Endothelial cell of umbilical vein (primary cell): ENCODE data around the gene ANGPTL4. TPM values are rescaled to one million over a fixed set of nuclear protein-coding genes. Genes with fewer than 3 reads are reported as not detected.

Source experiments
- BruUV-seq: library from RNA; stranded (reverse); fragments of 400-500 nt; replicated peaks from 2 replicates; lab custom pipeline; 2021; lab: Mats Ljungman, UMichigan
- CTCF ChIA-PET: fragments of 300-600, 350-600 bp; sonication (Branson Sonifier 250); formaldehyde crosslinking; loops from one replicate; lab custom pipeline; 2021; ENCODE audit warnings: antibody characterized with exemption, inconsistent platforms; lab: Charles Lee
- POLR2A ChIA-PET: fragments of 300-600, 350-600 bp; sonication (Branson Sonifier 250); formaldehyde crosslinking; loops from one replicate; lab custom pipeline; 2021; ENCODE audit warnings: antibody characterized with exemption, inconsistent platforms; lab: Charles Lee
- DNase-seq: peaks from one replicate; pipeline ENCODE4 v3.0.0-alpha.2; 2011; ENCODE audit warnings: low read depth, low spot score
- FAIRE-seq: peaks from 2 replicates; lab custom pipeline; 2011; peaks lifted over from hg19 to GRCh38; lab: Jason Lieb, UNC
- H2AFZ ChIP-seq: 2 replicates; pipeline ENCODE4 v1.6.0; 2012; ENCODE audit warnings: low read depth, low read length, control low read depth, inconsistent platforms
- H3K27ac ChIP-seq: 2 replicates; pipeline ENCODE4 v1.5.1; 2011; ENCODE audit warnings: low read depth, mild to moderate bottlenecking, control low read depth, low read length, moderate library complexity; ENCODE audit not compliant: insufficient read depth
- H3K27me3 ChIP-seq, 2 experiments: 2 replicates each; pipeline versions ENCODE4 v1.6.0 to v1.6.1; 2011; ENCODE audit warnings: low read length in 2 of 2, mixed read lengths in 1 of 2; ENCODE audit not compliant: control insufficient read depth in 2 of 2, insufficient read depth in 2 of 2
- H3K36me3 ChIP-seq, 2 experiments: 2 replicates in 1 of 2; 3 replicates in 1 of 2; pipeline ENCODE4 v1.5.1; 2011; ENCODE audit warnings: low read length in 2 of 2, mild to moderate bottlenecking in 1 of 2, moderate library complexity in 1 of 2; ENCODE audit not compliant: control insufficient read depth in 2 of 2, insufficient read depth in 2 of 2; ENCODE audit errors: extremely low read depth in 1 of 2
- H3K4me1 ChIP-seq: 3 replicates; pipeline ENCODE4 v1.5.1; 2011; ENCODE audit warnings: mild to moderate bottlenecking, low read length; ENCODE audit not compliant: control insufficient read depth, insufficient read depth; ENCODE audit errors: extremely low read depth
- H3K4me2 ChIP-seq: 2 replicates; pipeline ENCODE4 v1.6.1; 2011; ENCODE audit warnings: low read length, control low read depth, mixed read lengths; ENCODE audit not compliant: insufficient read depth
- H3K4me3 ChIP-seq, 3 experiments: fragments of 200-600 bp in 1 of 3; sonication (generic), shearing (Covaris generic) in 1 of 3; replicated peaks in 1 of 3; 2 replicates each; pipeline ENCODE4 v1.5.1; 2011 to 2016; ENCODE audit warnings: control low read depth in 3 of 3, low read length in 3 of 3, mild to moderate bottlenecking in 2 of 3, inconsistent platforms in 1 of 3, low read depth in 1 of 3, moderate library complexity in 1 of 3; ENCODE audit not compliant: insufficient read depth in 1 of 3
- H3K79me2 ChIP-seq: 2 replicates; pipeline ENCODE4 v1.6.0; 2012; ENCODE audit warnings: low read length, inconsistent platforms; ENCODE audit not compliant: control insufficient read depth, insufficient read depth
- H3K9ac ChIP-seq: replicated peaks from 2 replicates; pipeline ENCODE3; 2011; ENCODE audit warnings: low read length, control low read depth; ENCODE audit not compliant: insufficient read depth; ENCODE audit errors: extremely low read depth
- H3K9me1 ChIP-seq: replicated peaks from 3 replicates; pipeline ENCODE4 v1.6.0; 2011; ENCODE audit warnings: mild to moderate bottlenecking, low read length; ENCODE audit not compliant: control insufficient read depth, insufficient read depth; ENCODE audit errors: extremely low read depth
- H3K9me3 ChIP-seq: replicated peaks from 2 replicates; pipeline ENCODE4 v1.5.1; 2012; ENCODE audit warnings: low read length, inconsistent platforms; ENCODE audit not compliant: control insufficient read depth, insufficient read depth
- H4K20me1 ChIP-seq: replicated peaks from 2 replicates; pipeline ENCODE3; 2011; ENCODE audit warnings: mild to moderate bottlenecking, low read length; ENCODE audit not compliant: control insufficient read depth, insufficient read depth; ENCODE audit errors: extremely low read depth
- EZH2 ChIP-seq: IDR thresholded peaks from 2 replicates; pipeline ENCODE4 v1.6.1; 2012; ENCODE audit warnings: borderline replicate concordance, low read depth, mild to moderate bottlenecking, moderate library complexity, low read length, inconsistent platforms; ENCODE audit not compliant: severe bottlenecking
- FOS ChIP-seq: IDR thresholded peaks from 2 replicates; pipeline ENCODE4 v1.6.1; 2011; ENCODE audit warnings: mild to moderate bottlenecking, low read length, moderate library complexity, borderline replicate concordance; ENCODE audit not compliant: insufficient read depth
- GATA2 ChIP-seq: IDR thresholded peaks from 2 replicates; pipeline ENCODE4 v1.7.0; 2011; ENCODE audit warnings: low read depth, mild to moderate bottlenecking, moderate library complexity, mixed read lengths, low read length; ENCODE audit not compliant: insufficient read length, insufficient read depth
- JUN ChIP-seq: IDR thresholded peaks from 2 replicates; pipeline ENCODE4 v1.6.1; 2011; ENCODE audit warnings: borderline replicate concordance, low read depth; ENCODE audit not compliant: insufficient read length, insufficient read depth
- MYC ChIP-seq: IDR thresholded peaks from one replicate; pipeline ENCODE4 v1.6.1; 2011; ENCODE audit warnings: mild to moderate bottlenecking, low read depth, low read length
- POLR2A ChIP-seq: IDR thresholded peaks from 2 replicates; pipeline ENCODE4 v1.6.1; 2012; ENCODE audit warnings: low read depth, mild to moderate bottlenecking, control low read depth, low read length
- POLR2AphosphoS5 ChIP-seq: IDR thresholded peaks from 2 replicates; pipeline ENCODE4 v1.6.1; 2012; ENCODE audit warnings: low read depth, mild to moderate bottlenecking, control low read depth, low read length, moderate library complexity; ENCODE audit not compliant: insufficient read depth
- dilution Hi-C: fragments of 300-500 bp; cut with MboI; formaldehyde crosslinking; loops from one replicate; pipeline ENCODE4 v1.15.0; 2019; ENCODE audit warnings: low sequenced_read_pairs; ENCODE audit not compliant: extremely low pct_ligation_motif_present
- intact Hi-C: fragments of 100-400 bp; cut with micrococcal nuclease; formaldehyde crosslinking; loops from one replicate; pipeline ENCODE4 v1.10.0; 2022
- polyA plus RNA-seq, 4 experiments: library from polyadenylated mRNA; depleted of rRNA in 3 of 4; stranded (reverse) in 3 of 4; unstranded in 1 of 4; fragments of >200 nt; gene quantifications; 2 replicates each; pipeline versions ENCODE4 v1.2.1 to v1.2.3, GENCODE V29; 2011 to 2012; ENCODE audit warnings: missing spikeins in 1 of 4
- total RNA-seq: library from RNA; stranded (reverse); gene quantifications from 2 replicates; pipeline ENCODE4 v1.2.3, GENCODE V29; 2021
- TF ChIP-seq, protein P1 (sequence below): IDR thresholded peaks from 2 replicates; pipeline ENCODE4 v1.6.1; 2011; ENCODE audit not compliant: insufficient read depth, insufficient read length
- TF ChIP-seq, protein P2 (sequence below), 2 donors: IDR thresholded peaks; 1 replicate in 1 of 2; 2 replicates in 1 of 2; pipeline ENCODE4 v1.5.1; 2011; ENCODE audit warnings: low read length in 2 of 2, mild to moderate bottlenecking in 2 of 2, moderate library complexity in 2 of 2, control low read depth in 1 of 2, inconsistent platforms in 1 of 2, low read depth in 1 of 2; ENCODE audit not compliant: insufficient read depth in 1 of 2; ENCODE audit errors: extremely low read depth in 1 of 2

ANGPTL4 gene
- total and polyA plus RNA-seq, 2 donors (not counting 3 experiments of a cell fraction or from before 2014, with no cell fraction given) = 3.9 to 14.1 TPM

DNA sequence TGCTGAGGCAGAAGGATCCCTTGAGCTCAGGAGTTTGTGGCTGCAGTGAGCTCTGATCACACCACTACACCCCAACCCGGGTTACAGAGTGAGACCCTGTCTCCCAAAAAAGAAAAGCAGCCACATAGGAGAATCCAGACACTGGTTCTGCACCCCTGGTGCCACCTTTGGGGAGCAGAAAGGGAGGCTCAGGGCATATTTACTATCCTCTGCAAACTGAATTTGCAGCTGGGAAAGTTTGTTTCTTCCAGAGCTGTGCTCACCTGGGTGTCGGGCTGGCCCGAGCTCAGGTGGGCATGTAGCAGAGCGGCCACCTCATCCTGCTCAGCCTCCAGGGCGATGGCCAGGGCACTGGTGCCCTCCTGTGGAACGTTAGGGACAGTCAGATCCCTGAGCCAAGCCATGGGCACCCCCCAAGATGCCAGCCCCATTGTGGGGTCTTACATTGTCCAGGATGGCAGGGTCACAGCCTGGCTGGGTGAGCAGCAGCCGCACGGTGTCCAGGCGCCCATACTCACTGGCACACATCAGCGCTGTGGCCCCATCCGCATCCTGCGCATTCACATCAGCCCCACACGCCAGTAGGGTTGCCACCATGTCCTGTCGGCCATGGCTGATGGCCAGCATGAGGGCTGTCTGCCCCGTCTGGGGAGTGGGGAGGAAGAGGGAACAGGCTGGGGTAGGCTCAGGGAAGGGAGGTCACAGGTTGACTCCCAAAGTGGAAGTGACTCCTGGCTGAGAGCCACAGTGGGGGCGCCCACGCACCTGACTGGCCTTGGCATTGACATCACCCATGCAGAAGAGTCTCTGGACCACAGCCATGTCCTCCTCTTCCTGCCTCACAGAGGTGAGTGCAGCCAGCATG, 39.5 kb upstream of the ANGPTL4 start:
- POLR2A ChIA-PET = interaction anchor here (0.9 kb wide), 2 partner anchors 12 to 66 kb away, joined by 3 read pairs; partner anchors contain the start of gene RAB11B
- intact Hi-C loops (no loop called here), dilution Hi-C loops (no loop called here)
- DNase-seq (no peak), FAIRE-seq (no peak)
- TF ChIP-seq FOS = no peak
- TF ChIP-seq GATA2 = no peak
- TF ChIP-seq JUN = no peak
- TF ChIP-seq, protein P1, sequence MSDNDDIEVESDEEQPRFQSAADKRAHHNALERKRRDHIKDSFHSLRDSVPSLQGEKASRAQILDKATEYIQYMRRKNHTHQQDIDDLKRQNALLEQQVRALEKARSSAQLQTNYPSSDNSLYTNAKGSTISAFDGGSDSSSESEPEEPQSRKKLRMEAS = no peak
- TF ChIP-seq, protein P2, sequence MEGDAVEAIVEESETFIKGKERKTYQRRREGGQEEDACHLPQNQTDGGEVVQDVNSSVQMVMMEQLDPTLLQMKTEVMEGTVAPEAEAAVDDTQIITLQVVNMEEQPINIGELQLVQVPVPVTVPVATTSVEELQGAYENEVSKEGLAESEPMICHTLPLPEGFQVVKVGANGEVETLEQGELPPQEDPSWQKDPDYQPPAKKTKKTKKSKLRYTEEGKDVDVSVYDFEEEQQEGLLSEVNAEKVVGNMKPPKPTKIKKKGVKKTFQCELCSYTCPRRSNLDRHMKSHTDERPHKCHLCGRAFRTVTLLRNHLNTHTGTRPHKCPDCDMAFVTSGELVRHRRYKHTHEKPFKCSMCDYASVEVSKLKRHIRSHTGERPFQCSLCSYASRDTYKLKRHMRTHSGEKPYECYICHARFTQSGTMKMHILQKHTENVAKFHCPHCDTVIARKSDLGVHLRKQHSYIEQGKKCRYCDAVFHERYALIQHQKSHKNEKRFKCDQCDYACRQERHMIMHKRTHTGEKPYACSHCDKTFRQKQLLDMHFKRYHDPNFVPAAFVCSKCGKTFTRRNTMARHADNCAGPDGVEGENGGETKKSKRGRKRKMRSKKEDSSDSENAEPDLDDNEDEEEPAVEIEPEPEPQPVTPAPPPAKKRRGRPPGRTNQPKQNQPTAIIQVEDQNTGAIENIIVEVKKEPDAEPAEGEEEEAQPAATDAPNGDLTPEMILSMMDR (IDR thresholded peaks at IDR 0.05; ENCODE audit: extremely low read depth in 1 of 2, insufficient read depth in 1 of 2, low read depth in 1 of 2, low read length in 2 of 2) = peak in 1 of 2 donors; percentile 6
- no peak for TF ChIP-seq POLR2AphosphoS5
- TF ChIP-seq EZH2 = no peak
- no peak for TF ChIP-seq MYC
- TF ChIP-seq POLR2A = peak; percentile 30
- Histone ChIP-seq H3K79me2 (peaks cover 32% of the 10 kb centered on the region), H3K4me3 (no peak overlapping the region), H3K36me3 (peaks cover 5 to 6% of the 10 kb centered on the region in 2 experiments), H3K27ac (no peak overlapping the region), H2AFZ (no peak overlapping the region), H3K9me1 (no peaks in the 10 kb centered on the region), H3K9ac (no peak overlapping the region), H3K4me2 (no peak overlapping the region), H3K4me1 (peaks cover 24% of the 10 kb centered on the region), H4K20me1 (no peaks in the 10 kb centered on the region), H3K9me3 (no peaks in the 10 kb centered on the region), H3K27me3 (no peaks in the 10 kb centered on the region)
- no TSS peak for BruUV-seq
- CTCF ChIA-PET = interaction anchor here (1.0 to 2.0 kb wide), 4 partner anchors 10 to 24 kb away, joined by 3 to 7 read pairs (median 4); no protein-coding TSS in a partner anchor
